Mesenteric fat pad (tissue), 1 donor: ENCODE data around the gene DSCAM. TPM values are rescaled to one million over a fixed set of nuclear protein-coding genes. Genes with fewer than 3 reads are reported as not detected.

Experiments used
- DNase-seq: peaks from one replicate; pipeline ENCODE4 v3.0.0-alpha.2; 2020; ENCODE audit warnings: low spot score
- total RNA-seq: library from RNA; stranded (reverse); fragmentation: NEBNext Ultra II Directional; extraction: Animal tissue kit (Norgen Biotek cat#: 25700); gene quantifications from one replicate; pipeline ENCODE4 v1.2.1, GENCODE V29; 2021
- donor health status: DM: yes; HTN: yes; CAD: no.

The DSCAM gene
- total RNA-seq, 1 donor from 2014 or later = not detected

DNA sequence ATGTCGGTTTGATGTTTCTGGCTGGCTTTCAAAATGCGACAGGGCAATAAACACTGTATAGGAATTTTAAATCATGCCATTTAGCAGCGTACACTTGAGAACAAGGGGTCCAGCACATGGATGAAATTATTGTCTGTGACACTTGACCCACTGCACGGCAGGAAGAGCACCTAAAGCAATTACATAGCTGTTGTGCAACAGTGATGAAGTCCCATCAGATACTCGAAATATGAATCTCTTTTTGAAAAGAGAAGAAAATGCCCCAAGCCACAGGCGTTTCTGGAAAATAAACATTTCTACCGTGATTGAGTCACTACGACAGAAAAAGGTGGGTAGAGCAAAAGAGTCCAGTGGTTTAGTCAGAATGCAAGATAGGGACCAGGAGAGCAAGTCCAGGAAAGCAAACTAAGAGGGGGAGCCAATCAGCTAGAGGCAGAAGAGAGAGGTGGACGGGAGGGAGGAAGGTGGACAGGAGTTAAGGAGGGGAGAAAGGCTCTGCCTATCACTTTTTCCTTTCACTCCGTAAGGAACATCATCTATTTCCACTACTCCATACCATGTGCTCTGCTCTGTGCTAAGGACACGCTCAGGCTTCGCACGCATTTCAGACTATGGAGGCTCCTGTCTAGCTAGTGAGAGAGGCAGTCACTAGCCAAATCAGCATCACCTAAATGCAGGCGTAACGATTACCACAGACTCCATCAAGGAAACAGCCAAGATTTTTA lies 6.4 kb downstream of the DSCAM start:
- DNase-seq = no peak

DNA sequence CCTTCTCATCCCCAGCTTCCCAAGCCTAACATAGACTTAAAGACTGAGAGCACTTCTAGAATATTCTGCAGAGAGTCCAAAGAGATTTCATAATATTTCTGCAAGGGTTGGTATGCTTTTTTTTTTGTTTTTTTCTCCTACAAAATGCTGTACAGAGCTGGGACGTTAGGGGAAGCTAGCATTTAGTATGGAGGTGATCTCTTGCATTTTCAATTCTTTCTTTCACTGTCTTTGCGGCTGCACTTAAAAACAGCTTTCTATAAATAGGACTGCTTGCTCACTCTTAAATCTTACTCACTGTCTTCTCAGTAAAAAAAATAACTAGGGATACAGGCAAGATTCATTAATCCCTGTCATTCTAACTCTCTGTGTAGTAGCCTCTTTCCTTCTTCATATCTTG lies 7.4 kb downstream of the DSCAM start:
- no peak for DNase-seq

DNA sequence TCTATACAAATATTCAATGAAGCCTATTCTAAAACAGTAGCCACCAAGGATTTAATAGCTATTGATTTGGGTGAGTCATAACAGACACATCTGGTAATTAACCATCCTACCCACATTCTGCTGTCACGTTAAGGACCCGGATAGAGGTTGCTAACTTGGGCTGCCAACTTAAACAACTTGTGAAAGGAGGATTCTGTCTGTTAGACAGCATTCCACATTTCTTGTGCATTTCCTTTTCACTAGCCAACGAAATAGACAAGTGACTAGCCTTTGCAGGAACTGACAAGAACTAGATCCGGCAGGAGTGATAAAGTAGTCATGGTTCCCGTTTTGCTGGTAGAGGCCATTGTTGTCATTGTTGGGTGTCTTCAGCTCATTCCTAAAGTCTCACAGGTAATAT lies 9.5 kb downstream of the DSCAM start:
- DNase-seq = no peak

DNA sequence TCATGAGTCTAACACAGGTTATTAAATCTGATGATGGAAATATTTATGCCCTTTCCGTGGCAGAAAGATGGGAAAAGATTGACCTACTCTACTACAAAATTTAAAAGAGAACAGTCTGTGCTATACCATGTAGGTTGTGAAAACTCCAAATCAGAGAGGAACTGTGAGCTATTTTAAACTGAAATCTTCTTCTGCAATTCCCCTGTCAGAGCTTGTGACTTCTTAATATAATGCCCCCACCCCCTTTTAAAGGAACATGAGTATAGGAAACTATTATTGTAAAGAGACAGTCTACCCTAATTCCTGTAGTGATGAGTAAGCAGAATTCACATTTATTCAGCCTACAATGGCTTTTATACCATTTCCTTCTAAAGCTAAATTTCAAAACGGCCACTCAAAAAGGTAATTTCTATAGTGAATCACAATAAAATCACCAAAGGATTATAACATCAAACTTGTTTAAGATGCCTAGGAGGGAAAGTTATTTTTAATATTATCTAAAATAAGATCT lies 11.7 kb downstream of the DSCAM start:
- DNase-seq = no peak

DNA sequence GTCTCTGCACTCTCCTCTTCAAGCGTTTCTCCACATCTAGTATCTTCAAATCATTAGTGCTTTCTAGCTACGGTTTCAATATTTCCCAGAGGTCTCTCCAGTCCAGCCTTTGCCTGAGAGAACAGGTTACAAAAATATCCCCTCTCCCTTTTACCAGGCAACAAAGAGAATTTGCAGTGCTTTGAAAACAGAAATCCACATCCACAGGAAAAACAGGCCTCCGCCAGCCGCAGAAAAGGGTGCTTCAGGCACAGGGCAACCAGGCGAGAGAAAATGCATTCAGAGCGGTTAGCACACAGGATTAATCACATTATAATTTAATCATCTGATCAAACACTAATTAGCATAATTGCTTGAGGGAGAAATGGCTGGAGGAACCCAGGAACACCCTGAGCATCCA lies 13.8 kb downstream of the DSCAM start:
- no peak for DNase-seq

DNA sequence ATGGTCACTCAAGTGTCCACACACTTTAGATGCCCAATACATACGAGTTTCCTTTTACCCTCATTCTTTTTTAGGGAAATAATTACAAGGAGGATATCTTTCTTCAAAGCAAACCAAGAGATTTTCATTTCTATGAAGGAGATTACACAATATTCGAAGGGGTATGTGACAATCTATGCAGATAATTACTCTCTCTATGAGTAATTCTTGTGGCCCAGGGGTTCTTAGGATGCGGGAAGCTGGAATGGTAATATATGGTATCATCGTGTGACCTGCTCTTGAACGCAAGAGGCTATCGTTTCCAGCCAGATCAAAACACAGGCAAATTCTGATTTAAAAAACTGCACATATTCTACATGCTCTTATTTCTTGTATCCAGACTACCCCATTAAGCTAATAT lies 14.6 kb downstream of the DSCAM start:
- DNase-seq = no peak

DNA sequence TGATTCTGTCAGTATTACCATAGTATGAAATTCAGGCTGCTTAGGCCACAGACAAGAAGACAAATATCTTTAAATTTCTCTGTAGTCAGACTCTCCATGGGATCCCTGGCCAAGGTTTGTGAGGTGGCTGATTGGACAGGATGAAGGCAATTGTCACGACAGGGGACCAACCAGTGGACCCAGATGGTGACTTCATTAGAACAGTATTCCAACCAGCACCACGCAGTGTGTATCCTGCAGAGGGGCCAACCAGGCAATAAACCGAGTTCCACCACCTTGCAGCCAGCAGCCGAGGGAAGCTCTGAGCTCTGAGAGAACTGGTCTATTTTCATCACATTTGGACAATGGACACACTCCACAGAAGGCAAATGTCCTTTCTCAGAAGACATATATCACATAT lies 16.1 kb downstream of the DSCAM start:
- DNase-seq = no peak

DNA sequence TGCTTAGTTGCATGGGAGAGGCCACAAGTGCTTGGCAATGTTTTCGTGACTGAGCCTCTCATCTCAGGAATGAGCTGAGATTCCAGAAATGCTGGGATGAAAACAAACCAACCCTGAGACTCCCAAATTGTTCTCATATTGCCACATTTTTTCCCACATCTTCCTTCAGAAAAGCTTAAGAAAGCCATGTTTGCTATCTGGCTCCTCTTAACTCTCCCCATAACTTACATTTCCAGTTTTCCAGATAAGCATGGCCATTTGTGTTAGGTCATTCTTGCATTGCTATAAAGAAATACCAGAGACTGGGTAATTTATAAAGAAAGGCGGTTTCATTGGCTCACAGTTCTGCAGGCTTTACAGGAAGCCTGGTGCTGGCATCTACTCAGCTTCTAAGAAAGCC lies 17.2 kb downstream of the DSCAM start:
- no peak for DNase-seq

DNA sequence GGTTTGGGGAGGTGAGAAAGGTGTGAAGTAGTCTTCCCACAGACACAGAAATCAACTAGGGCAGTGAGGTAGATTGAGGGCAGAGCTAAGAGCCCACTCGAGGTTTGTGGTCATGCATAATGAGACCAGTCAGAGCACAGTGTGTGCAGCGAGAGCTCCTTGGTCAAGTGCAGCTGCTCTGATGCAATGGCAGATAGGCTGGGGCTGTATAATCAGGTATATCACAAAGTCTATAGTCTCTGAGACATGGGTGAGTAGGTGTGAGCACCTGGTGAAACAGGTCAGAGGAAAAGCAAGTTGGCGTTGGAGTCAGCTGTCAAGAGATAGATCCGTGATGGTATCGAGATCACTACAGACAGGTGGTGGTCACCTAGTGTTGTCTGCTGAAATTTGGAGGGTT lies 17.6 kb downstream of the DSCAM start:
- DNase-seq = no peak

DNA sequence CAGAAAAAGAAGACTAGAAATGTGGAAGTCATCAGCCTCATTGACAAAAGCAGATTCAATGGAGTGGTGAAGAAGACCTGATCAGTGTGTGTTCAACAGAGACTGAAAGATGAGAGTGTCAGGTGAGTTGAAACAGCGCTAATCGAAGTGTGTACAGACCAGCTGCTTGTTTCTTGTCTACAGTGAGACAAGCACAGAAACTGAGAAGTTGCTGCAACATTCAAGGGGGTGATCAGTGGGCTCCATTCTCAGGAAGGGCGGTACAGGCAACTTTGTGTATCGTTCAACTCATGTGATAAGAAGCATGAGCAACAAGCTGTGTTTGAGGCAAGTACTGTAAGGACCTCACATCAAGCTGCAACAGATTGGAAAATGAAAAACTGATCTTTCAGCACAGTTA lies 19.4 kb downstream of the DSCAM start:
- no peak for DNase-seq

DNA sequence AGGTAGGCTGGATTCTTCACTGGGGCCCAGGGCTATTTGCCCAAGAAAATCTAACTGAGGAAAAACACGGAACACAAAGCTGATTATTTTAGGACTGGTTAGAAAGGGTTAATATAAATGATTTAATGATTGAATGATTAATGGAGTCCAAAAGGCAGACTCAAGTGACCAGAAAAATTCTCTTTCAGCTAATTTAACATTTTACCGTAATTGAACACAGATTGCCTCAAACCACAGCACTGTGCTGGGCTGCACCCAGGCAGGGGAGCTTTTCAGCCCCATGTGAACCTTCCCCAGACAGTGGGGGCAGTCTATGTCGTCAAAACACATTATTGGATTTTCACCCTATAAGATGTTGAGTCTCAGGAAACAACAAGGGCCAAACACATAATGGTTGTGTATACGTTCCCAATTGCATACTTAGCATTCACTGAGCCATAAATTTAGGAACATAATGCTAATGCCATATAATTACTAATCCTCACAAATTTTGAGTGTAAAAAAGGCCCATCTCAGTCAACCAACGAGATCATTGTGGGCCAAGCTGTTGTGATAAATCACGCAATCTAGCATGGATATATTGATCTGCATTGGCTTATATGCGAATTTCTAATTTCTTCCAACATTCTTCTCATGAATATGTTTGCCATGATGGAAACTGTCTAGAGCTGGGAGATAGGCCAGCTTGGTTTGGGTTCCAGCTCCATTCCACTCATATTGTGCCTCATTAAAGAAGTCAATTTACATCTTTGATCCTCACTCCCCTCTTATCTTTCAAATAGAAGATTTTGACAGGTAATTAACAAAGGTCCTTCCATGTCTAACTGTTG lies 27.7 kb downstream of the DSCAM start:
- no peak for DNase-seq

DNA sequence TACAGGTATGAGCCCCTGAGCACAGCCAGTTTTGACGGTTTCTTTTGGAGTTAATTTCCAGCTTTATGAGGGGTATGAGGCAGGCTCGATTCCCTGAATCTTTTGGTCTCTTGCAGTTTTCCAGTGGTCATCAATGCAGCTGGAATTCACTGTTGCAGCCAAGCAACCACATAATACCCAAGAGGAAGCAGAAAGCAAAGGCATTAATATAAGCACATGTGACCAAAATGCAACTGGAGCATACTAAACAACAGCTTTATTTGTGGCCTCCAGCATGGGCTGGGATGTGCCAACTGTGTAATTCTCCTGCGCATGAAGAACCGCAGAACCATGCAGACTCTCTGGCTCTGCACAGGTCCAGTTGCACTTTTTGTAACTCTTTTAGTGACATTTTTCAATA lies 33.0 kb downstream of the DSCAM start:
- DNase-seq = no peak

DNA sequence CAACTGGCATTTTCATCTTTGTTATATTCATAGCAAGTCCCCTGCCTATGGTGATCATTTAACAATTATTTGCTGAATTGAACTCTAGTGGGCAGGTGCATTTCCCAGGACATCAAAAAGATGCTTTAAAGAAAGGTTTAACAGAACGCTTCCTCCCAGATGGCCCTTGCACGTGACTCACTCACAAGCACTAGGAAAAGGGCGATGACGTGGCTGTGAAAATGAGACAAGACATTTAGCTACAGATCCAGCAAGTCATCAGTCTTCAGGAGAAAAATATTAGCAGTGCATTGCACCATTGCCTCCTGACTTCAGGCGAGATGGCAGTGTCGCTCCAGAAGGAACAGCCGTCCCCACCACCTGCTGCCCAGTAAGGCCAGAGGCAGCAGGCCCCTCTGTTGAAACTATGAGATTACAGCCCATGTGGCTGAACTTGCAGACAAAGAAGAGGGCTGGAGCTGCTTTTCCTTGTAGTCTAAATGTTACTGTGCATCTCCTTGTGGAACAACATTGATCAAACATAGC lies 37.2 kb downstream of the DSCAM start:
- DNase-seq = no peak

DNA sequence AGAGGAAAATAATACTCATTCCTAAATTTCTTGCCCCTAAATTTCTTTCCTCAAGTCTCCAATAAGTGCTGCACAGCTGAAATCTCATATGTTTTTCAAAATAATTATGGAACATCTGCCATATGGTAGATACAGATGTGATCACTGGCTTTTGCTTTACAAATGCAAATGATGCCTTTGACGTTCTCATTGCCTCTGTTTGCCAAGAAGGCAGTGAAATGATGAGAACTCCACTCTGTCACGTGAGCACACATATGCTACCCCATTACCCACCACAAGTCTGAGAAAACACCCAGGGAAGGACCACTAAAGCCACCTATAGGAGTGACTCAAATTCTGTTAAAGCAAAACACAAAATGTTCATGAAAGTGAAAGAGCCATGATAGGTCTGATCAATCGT lies 43.9 kb downstream of the DSCAM start:
- no peak for DNase-seq

DNA sequence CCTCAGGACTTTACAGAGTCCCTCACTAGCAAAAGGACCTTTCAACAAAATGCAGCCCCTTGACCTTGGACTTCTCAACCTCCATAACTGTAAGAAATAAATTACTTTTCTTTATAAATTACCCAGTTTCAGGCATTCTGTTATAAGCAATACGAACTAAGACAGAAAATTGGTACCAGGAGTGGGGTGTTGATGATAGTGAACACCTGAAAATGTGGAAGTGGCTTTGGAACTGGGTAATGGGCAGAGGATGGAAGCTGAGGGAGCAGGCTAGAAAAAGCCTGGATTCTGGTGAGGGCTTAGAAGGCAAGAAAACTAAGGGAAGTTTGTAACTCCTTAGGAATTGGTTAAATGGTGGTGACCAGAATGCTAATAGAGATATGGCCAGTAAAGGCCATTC lies 46.8 kb downstream of the DSCAM start:
- DNase-seq = no peak

DNA sequence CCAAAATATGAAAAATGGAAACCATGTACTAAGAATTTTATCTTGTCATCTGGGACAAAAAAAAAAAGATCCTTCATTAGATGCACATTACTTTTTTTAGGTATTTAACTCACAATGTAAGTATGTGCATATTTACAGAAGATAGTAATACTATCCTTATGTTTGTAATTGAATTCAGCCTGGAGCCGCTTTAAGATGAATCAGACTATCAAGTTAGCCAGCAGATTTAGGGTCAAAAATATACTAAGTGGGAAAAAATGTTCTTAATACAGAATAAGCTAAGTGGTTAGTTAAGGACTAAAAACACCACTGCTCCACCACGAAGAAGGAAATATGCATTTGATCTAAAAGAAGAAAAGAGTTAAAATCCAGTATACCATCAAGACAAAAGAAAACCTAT lies 49.1 kb downstream of the DSCAM start:
- no peak for DNase-seq

DNA sequence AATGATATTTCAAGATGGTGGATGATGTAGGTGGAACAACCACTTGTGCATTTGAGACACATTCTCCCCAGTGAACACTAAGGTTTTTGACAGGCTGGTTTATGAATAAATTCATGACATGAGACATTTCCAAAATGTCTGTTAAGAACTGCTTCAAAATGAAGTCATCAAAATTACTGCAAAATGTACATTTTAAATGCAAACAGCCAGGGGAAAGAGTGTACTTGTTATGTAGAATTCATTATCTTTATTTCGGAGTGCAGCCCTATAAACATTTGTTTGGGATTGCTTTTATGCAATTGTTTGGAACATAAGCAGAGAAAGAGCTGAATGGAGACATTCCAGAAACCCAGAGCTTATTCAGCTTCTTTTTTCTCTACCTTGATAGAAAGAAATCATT lies 49.5 kb downstream of the DSCAM start:
- no peak for DNase-seq

DNA sequence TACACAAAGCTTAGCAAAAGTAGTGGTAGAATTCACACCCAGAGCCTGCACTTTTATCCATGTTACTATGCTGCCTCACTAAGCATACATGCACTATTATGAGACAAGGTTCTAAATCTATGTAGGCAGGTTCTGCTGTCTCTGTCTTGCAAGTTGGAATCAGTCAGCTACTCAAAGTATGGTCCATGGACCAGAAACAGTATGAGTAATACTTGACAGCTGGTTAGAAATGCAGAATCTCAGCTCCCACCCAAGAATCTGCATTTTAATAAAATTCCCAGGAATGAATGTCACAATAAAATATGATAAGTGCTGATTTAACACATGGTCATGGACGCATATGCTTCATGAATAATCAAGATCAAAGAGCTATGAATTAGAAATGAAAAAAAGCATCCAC lies 50.5 kb downstream of the DSCAM start:
- DNase-seq = no peak

DNA sequence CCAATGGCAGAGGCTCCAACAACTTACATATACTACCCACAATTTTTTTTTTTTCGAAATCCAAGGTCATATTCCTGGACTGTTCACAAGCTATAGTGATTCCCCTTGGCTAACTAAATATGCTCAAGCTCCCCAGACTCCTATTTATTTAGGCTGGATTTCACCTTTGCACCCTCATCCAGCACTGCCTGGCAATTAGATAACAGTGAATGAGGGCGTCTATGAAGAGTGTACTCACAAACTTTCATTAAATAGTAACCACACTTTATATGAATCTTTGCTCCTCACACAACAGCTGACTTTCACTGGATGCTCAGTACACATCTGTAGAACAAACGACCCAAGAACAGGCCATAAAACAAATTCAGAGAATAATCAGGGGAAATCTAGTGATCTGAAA lies 51.6 kb downstream of the DSCAM start:
- DNase-seq = no peak

DNA sequence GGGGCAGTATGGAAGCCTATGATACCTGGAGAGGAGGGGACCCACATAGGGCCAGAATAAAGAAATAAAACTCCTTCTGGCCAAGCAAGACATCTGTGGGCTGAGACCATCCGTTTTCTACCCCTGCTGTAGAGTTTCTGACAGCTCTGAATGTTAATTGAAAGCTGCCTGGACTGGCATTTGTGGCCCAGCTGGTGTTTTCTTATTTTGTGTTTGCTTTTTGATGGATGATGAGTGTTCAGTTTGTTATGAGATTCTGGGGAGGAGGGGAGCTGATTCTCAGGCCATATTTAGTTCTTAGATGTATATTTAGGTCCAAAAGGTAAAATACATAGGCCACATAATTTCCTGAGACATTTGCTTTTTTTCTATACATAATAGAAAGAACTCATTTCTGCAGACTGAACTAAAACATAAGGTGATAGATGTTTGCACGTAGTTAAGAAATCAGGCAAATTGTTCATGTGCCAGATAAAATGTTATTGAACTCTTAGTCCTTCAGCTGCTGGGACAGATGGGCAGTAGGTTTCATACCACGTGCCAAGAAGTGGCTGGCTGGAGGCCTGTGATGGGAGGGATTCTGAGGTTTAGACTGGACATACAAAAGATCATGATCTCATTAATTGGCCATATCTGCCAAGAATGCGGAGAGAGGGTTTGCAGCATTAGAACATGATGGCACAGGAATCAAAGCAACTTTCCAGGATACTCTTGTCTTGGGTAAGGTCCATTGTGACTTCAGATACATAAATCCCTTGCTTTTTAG lies 54.1 kb downstream of the DSCAM start:
- no peak for DNase-seq

DNA sequence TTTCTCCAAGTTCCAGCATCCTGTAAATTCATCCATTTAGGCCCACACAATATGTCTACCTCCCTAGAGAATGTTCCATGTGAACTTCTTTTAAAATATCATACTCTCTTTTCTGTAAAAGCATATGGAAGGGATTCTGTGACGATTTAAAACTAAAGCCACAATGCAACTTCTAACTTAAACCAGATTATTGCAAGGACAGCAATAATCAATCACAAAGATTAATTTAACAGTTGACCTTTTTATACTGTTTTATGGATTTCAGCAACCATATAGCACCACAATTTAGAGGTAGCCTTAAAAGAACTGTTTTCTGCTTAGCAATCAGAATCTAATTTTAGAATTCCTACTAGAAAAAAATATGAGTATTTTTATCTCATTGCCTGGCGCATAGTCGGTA lies 58.3 kb downstream of the DSCAM start:
- no peak for DNase-seq

DNA sequence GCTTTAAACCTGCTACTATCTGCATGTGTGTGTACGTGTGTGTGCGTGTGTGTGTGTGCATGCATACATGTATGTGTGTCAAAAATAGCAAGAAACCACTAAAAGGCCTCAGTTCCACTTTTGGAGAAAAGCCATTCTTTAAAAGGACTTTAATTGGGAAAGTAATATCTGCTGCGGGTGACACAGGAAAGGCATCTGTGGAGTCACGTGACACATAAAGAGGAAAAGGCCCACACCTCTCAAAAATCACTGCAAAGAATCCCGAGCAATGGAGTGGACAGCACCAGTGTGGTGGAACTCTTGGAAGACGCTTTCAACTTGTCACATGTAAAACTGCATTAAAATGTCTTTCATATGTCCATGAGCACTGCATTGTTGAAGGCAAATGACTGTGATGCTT lies 63.6 kb downstream of the DSCAM start:
- DNase-seq = no peak
